T47D (cell line): ENCODE measurements around the gene GFM2.
"Not testable (repeated sequence)": the region's sequence is repeated elsewhere in the genome, so short reads cannot be mapped to it uniquely, and the experiment has no call there.

Source experiments
- DNase-seq, 2 experiments: peaks; one replicate each; pipeline versions ENCODE4 v3.0.0 to v3.0.0-alpha.2; 2011 to 2012; ENCODE audit warnings: low read depth in 1 of 2, low spot score in 1 of 2
- JUND ChIP-seq: IDR thresholded peaks from 2 replicates; pipeline ENCODE4 v1.6.1; 2012; ENCODE audit warnings: low read depth
- in situ Hi-C: cut with HindIII; loops from 2 replicates; pipeline ENCODE4 v1.10.0; 2016; ENCODE audit warnings: low sequenced_read_pairs, low pct_unique_long_range_greater_than_20kb

GFM2 gene

DNA sequence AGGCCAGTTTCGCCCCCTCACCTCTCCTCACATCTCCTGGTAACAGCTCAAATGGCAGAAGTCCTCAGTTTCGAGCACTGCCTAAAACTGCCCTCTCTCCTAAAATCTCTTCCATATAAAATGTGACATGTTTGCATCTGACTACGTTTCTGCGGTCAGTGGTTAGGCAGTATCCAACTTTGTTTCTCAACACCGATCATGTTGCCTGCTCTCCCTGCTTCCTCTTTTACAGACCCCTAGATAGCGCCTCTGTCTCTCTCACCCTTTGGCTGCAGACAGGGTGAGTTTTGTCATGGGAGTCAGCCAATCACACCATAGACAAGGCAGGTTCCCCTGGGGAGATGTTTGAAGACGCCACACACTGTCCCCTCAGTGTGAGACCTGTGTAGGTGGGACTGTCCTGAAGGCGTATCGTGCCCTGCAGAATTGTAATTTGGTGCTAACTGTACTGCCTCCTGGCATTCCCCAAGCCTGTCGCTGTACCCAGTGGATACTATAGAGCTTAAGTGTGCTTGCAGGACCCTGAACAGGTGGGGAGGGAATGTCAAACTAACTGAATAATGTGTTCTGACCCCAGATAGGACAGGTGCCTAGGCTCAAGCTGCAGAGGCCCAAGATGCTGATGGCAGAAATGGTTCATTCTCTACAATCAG, 80.8 kb downstream of the GFM2 start:
- no peak for TF ChIP-seq JUND
- in situ Hi-C loops = no loop called here

DNA sequence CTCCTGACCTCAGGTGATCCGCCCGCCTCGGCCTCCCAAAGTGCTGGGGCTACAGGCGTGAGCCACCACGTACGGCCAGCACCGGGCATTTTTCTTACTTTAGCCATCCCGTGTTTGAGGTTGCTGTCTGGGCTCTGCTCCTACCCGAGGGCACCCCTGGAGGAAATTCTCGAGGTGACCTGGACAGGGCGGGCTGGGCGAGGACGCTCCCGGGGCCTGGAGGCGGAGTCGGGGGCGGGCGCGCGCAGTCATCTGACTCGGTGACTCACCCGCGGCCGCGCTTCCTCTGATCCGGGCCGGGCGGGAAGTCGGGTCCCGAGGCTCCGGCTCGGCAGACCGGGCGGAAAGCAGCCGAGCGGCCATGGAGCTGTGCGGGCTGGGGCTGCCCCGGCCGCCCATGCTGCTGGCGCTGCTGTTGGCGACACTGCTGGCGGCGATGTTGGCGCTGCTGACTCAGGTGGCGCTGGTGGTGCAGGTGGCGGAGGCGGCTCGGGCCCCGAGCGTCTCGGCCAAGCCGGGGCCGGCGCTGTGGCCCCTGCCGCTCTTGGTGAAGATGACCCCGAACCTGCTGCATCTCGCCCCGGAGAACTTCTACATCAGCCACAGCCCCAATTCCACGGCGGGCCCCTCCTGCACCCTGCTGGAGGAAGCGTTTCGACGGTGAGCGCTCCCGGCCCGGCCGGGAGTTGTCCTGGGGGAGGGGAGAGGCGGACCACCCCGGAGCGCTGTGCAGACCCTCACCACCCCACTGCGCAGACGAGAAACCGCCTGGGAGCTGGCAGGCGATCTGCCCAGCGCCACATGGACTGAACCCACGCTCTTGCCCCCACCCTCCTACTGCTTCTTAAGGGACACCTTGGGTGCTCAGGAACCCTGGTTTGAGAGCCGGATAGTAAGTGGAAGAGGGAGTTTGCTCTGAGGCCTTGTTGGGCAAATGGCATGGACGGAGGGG, 81.7 kb downstream of the GFM2 start, which contains the start of gene HEXB:
HEXB (plus strand) TSS at position 334 of the 952 bp plus-strand sequence; CDS start at position 362, 28 bp downstream.
- in situ Hi-C loops = no loop called here
- peak; percentile 81 to 91 for DNase-seq
- peak; percentile 50; the same call in 1 of the 2 replicates for TF ChIP-seq JUND

More for the DNA sequence above, 80.8 kb downstream of the GFM2 start:
- DNase-seq = no peak

DNA sequence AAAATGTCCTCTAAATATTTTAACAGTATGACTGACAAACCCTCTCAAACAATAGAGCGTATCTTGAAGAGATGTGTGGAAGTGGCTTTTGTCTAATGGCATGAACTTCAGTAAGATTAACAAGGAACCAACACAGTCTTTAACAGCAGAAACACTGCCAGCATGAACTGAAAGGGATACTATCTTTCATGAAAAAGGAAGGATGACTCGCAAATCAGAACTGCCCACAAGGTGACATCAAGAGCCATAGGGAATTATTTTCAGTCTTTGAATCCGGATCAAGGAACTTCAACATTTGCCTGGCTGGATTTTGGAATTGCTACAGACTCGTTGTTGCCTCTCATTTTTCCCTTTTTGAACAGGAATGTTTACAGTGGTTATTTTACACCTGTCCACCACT, 87.0 kb downstream of the GFM2 start:
- no peak for TF ChIP-seq JUND
- in situ Hi-C loops = no loop called here
- DNase-seq = no peak

DNA sequence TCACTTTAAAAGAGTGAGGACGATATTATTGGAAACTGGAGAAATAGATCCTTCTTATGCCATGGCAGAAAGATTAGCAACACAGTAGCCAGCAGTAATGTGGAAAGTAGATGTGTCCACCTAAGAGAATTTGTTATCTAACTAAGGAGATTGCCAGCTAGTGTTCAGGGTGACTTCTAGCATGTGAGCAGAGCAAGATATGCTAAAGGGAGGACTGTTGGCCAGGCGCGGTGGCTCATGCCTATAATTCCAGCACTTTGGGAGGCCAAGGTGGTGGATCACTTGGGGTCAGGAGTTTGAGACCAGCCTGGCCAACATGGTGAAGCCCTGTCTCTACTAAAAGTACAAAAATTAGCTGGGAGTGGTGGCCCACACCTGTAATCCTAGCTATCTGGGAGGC, 87.6 kb downstream of the GFM2 start:
- in situ Hi-C loops, DNase-seq: not testable (repeated sequence)

DNA sequence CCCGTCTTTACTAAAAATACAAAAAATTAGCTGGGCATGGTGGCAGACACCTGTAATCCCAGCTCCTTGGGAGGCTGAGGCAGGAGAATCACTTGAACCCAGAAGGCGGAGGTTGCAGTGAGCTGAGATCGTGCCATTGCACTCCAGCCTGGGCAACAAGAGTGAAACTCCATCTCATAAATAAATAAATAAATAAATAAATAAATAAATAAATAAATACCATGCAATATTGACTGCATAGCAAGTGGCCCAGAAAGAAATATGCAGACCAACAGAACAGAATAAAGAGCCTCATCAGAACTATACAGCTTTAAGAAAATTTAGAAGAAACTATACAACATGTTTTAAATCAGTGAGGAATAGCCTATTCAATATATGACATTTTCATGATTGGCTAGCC, 88.8 kb downstream of the GFM2 start:
- DNase-seq, in situ Hi-C loops: not testable (repeated sequence)

DNA sequence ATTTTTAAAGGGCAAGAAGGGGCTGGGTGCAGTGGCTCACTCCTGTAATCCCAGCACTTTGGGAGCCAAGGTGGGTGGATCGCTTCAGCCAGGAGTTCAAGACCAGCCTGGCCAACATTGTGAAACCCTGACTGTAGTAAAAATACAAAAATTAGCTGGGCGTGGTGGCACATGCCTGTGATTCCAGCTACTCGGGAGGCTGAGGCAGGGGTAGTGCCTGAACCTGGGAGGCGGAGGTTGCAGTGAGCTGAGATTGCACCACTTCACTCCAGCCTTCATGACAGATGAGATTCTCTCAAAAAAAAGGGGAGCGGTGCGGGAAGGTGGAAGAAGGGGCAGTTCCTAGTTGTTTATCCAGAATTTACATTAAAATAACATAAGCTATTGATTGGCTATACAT, 90.5 kb downstream of the GFM2 start:
- DNase-seq, in situ Hi-C loops: not testable (repeated sequence)

DNA sequence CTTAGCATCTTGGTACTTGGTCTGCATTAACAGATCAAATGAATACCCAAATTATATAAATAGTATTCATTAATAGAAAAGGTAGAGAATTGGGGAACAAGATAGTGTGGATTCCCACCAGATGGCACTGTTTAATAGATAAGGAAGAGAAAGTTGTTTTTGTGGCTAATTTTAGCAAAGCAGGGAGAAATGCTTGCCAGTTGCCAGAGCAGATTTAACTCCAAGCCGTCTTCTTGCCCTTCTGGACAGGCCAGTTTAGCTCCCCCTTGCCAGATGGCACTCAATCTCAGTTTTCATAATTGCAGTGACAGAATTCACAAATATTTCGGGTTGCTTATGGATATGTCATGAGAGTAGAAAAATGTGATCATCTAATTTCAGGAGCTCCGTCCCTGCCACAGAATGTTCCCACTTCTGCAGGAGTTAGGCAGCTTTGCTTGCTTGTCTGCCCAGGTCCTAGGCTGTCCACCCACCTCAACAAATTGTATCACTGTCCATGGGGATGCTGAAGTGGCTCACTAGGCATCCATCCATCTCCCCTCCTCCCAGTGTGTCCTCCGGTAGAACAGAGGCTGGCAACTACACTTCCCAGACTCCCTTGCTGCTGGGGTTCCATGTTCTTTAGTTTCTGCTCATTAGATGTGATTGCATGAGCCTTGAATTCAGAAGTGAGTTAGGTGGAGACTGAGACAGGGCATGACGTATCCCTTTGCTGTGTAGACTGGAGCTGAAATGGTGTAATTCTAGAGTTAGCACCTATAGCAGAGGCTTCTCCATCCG, 93.7 kb downstream of the GFM2 start:
- in situ Hi-C loops = no loop called here

DNA sequence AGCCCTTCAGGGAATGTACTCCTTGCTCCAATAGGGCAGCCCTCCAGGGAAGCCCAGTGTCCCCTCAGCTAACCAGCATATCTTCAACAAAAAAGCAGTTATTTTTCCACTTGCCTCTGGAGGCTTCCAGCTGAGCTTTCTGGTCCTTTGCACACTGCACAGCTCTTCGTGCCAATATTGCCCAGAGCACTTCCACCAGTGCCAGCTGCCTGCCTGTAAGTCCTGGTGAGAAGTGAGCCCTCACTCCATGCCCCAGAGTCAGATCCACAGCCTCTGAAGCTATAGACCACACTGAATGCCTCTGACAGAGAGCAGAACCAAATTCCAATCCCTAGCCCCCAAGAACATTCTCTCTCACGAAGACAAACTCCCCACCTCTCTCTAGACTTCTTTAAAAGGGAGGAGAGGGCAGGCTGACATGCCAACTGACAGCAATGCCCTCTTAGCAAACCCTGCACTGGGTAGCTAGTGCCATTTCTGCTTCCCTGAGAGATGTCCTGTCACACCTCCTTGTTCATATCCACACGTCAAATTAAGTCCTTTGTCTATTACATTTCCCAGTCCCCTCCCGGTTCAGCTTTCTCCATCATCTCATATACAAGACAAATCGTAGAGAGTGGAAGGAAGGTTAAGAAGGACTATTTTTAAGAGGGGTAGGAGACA, 94.6 kb downstream of the GFM2 start:
- in situ Hi-C loops = no loop called here
- no peak for TF ChIP-seq JUND
- no peak for DNase-seq

More for the DNA sequence above, 93.7 kb downstream of the GFM2 start:
- peak in 1 of 2 experiments; percentile 40 for DNase-seq
- no peak for TF ChIP-seq JUND
